ENCODE data around the gene SLC30A10. TPM values are rescaled to one million over a fixed set of nuclear protein-coding genes. Genes with fewer than 3 reads are reported as not detected.

The SLC30A10 gene
- total RNA-seq, 2 donors from 2014 or later, result 0.09 TPM; not detected in 1

DNA sequence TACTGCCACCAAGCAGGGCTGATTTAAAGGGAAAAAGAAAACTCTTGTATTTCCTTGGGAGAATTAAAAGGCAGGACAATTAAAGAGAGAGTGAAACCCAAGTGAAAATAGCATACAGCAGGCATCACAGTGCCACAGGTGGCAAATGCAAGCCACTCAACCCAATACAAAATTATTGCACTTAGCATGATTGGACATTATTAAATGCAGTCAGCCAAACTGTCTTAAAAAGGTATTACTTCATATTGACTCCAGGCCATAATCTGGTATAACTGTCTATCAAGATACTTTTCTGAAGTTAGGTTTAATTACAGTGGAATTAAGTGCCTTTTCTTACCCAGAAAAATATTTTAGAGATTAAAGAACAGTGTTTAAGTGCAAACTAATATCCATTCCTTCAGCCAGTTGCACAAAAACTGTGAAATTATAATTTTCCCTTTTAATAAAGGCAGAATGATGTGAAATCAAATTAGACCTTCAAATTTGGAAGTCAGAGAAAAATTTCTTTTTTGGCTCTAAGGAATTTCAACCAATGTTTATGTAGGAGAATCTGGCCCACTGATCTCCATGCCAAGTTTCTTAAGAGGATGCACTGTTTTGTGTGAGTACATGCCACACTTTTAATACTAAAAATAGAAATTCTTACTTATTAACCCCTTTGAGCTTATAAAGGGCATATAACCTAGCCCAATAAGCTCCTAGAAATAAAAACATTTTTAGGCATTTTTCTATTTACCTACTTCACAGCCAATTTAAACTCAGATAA, 15.2 kb downstream of the SLC30A10 start:
- H3K36me3 Mint-ChIP-seq (ENCODE audit: low read depth), result no peaks in the 10 kb centered on the region
- TF ChIP-seq, protein P1, sequence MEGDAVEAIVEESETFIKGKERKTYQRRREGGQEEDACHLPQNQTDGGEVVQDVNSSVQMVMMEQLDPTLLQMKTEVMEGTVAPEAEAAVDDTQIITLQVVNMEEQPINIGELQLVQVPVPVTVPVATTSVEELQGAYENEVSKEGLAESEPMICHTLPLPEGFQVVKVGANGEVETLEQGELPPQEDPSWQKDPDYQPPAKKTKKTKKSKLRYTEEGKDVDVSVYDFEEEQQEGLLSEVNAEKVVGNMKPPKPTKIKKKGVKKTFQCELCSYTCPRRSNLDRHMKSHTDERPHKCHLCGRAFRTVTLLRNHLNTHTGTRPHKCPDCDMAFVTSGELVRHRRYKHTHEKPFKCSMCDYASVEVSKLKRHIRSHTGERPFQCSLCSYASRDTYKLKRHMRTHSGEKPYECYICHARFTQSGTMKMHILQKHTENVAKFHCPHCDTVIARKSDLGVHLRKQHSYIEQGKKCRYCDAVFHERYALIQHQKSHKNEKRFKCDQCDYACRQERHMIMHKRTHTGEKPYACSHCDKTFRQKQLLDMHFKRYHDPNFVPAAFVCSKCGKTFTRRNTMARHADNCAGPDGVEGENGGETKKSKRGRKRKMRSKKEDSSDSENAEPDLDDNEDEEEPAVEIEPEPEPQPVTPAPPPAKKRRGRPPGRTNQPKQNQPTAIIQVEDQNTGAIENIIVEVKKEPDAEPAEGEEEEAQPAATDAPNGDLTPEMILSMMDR (conservative IDR thresholded peaks at IDR 0.05), result no peak
- H3K4me3 Mint-ChIP-seq, result no peak overlapping the region
- no peaks in the 10 kb centered on the region for H3K27me3 ChIP-seq (ENCODE audit: control insufficient read depth, insufficient read depth, low read length, poor library complexity, severe bottlenecking)
- H3K27me3 Mint-ChIP-seq (ENCODE audit: insufficient read depth), result peaks cover 2% of the 10 kb centered on the region
- H3K9ac ChIP-seq (ENCODE audit: extremely low read depth, low read length, poor library complexity, severe bottlenecking), result no peak overlapping the region
- H3K9me3 ChIP-seq (ENCODE audit: control insufficient read depth, low read length), result no peaks in the 10 kb centered on the region
- H3K4me3 ChIP-seq (ENCODE audit: low read length), result no peak overlapping the region
- peaks cover 8% of the 10 kb centered on the region for H3K4me1 Mint-ChIP-seq
- no peak overlapping the region for H3K27ac Mint-ChIP-seq
- H3K27ac ChIP-seq (ENCODE audit: low read depth, low read length), result no peak overlapping the region
- DNase-seq, result no peak
- no peaks in the 10 kb centered on the region for H3K9me3 Mint-ChIP-seq
- H3K36me3 ChIP-seq (ENCODE audit: control insufficient read depth, insufficient read depth, low read length), result no peaks in the 10 kb centered on the region
- H3K4me1 ChIP-seq (ENCODE audit: control insufficient read depth, insufficient read depth, low read length), result peaks cover 4% of the 10 kb centered on the region

DNA sequence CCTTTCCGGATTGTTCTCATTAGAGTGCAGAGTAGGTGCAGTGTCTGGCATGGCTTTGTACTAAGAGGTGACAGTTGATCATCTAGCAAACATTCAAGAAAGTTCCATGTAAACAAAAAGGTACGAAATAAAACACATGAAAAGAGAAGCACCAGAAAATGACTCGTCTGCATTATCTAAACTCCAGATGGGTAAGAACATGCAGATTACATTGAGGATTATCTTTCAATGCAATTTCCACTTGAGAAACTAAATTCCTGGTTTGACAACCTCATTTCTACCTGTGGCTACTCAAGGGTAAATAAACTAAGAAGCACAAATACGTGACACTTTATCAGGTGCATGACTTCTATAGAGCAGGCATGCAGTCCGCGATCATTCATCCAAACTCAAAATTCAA, 17.6 kb downstream of the SLC30A10 start:
- H3K4me1 Mint-ChIP-seq, result peaks cover 8% of the 10 kb centered on the region
- Histone ChIP-seq H3K27ac (ENCODE audit: low read depth, low read length) (no peak overlapping the region), H3K4me3 (ENCODE audit: low read length) (no peak overlapping the region), H3K4me1 (ENCODE audit: control insufficient read depth, insufficient read depth, low read length) (peaks cover 4% of the 10 kb centered on the region), H3K27me3 (ENCODE audit: control insufficient read depth, insufficient read depth, low read length, poor library complexity, severe bottlenecking) (no peaks in the 10 kb centered on the region), H3K9ac (ENCODE audit: extremely low read depth, low read length, poor library complexity, severe bottlenecking) (no peak overlapping the region), H3K9me3 (ENCODE audit: control insufficient read depth, low read length) (no peaks in the 10 kb centered on the region), H3K36me3 (ENCODE audit: control insufficient read depth, insufficient read depth, low read length) (no peaks in the 10 kb centered on the region)
- H3K36me3 Mint-ChIP-seq (ENCODE audit: low read depth), result no peaks in the 10 kb centered on the region
- H3K4me3 Mint-ChIP-seq, result no peak overlapping the region
- WGBS, 2 experiments (ENCODE audit: insufficient coverage in 1 of 2, insufficient read length in 1 of 2), result 85 to 93% methylated on average over 3 to 6 of the region's 6 CpGs
- H3K27ac Mint-ChIP-seq, result no peak overlapping the region
- DNase-seq, result no peak
- TF ChIP-seq, protein P1 (conservative IDR thresholded peaks at IDR 0.05), result no peak
- peaks cover 4% of the 10 kb centered on the region for H3K27me3 Mint-ChIP-seq (ENCODE audit: insufficient read depth)
- no peaks in the 10 kb centered on the region for H3K9me3 Mint-ChIP-seq

DNA sequence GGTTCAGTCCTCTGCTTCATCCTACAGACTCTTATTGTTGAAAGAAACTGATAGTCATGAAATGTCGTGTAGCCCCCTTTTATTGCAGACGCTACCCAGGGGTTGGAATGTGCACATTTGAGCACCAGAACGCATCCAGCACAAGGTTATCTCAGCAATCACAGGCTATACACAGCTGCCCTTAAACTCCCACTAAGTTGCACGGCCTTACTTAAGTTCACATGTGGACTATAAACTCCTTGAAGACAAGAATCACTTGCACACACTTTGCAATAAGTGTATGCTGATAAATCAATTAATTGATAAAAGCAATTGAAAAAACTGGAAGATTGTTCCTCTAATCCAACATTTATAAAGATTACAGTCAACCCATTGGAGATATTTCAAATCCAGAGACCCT, 18.9 kb downstream of the SLC30A10 start:
- Mint-ChIP-seq H3K4me3 (no peak overlapping the region), H3K27me3 (ENCODE audit: insufficient read depth) (peaks cover 4% of the 10 kb centered on the region), H3K27ac (no peak overlapping the region), H3K9me3 (no peaks in the 10 kb centered on the region), H3K36me3 (ENCODE audit: low read depth) (no peaks in the 10 kb centered on the region), H3K4me1 (peaks cover 8% of the 10 kb centered on the region)
- Histone ChIP-seq H3K27ac (ENCODE audit: low read depth, low read length) (no peak overlapping the region), H3K4me1 (ENCODE audit: control insufficient read depth, insufficient read depth, low read length) (peaks cover 4% of the 10 kb centered on the region), H3K36me3 (ENCODE audit: control insufficient read depth, insufficient read depth, low read length) (no peaks in the 10 kb centered on the region), H3K27me3 (ENCODE audit: control insufficient read depth, insufficient read depth, low read length, poor library complexity, severe bottlenecking) (no peaks in the 10 kb centered on the region), H3K4me3 (ENCODE audit: low read length) (no peak overlapping the region), H3K9me3 (ENCODE audit: control insufficient read depth, low read length) (no peaks in the 10 kb centered on the region), H3K9ac (ENCODE audit: extremely low read depth, low read length, poor library complexity, severe bottlenecking) (no peak overlapping the region)
- no peak for DNase-seq
- WGBS, 2 experiments (ENCODE audit: insufficient coverage in 1 of 2, insufficient read length in 1 of 2), result 79 to 84% methylated on average over 3 to 4 of the region's 4 CpGs
- TF ChIP-seq, protein P1 (conservative IDR thresholded peaks at IDR 0.05), result no peak

Data from endodermal cell (in vitro differentiated cells).